Activated CD8-positive, alpha-beta T cell treated with anti-CD3 and anti-CD28 coated beads, Interleukin-2, amount 10 ng/mL, durations not matched to agents 7 days and 5 days (primary cell): Measurements from ENCODE around the gene KEAP1. TPM values are rescaled to one million over a fixed set of nuclear protein-coding genes. Genes with fewer than 3 reads are reported as not detected.

Experiments used
- ATAC-seq: fragments of 150-1000 bp; cut with Tn5 transposase; one replicate; pipeline ENCODE4 v1.10.0; 2021; ENCODE audit warnings: moderate library complexity
- CTCF ChIA-PET: fragments of 350-600 bp; sonication (Branson Sonifier 250); formaldehyde crosslinking; loops from one replicate; lab custom pipeline; 2021; ENCODE audit warnings: antibody characterized with exemption; lab: Charles Lee
- POLR2A ChIA-PET: fragments of 350-600 bp; sonication (Branson Sonifier 250); formaldehyde crosslinking; loops from one replicate; lab custom pipeline; 2021; ENCODE audit warnings: antibody characterized with exemption; lab: Charles Lee
- DNase-seq: peaks from one replicate; pipeline ENCODE4 v3.0.0-alpha.2; 2020
- H3K27ac Mint-ChIP-seq: one replicate; pipeline ENCODE4 v1.8.0; 2021; ENCODE audit warnings: mild to moderate bottlenecking, mixed read lengths
- H3K27me3 Mint-ChIP-seq: one replicate; pipeline ENCODE4 v1.8.0; 2021; ENCODE audit warnings: low read depth, mixed read lengths
- H3K36me3 Mint-ChIP-seq: one replicate; pipeline ENCODE4 v1.8.0; 2021; ENCODE audit warnings: low read depth, mixed read lengths
- H3K4me1 Mint-ChIP-seq: one replicate; pipeline ENCODE4 v1.8.0; 2021; ENCODE audit warnings: low read depth, mixed read lengths
- H3K4me3 Mint-ChIP-seq: one replicate; pipeline ENCODE4 v1.8.0; 2021; ENCODE audit warnings: mild to moderate bottlenecking, mixed read lengths
- H3K9me3 Mint-ChIP-seq: one replicate; pipeline ENCODE4 v1.8.0; 2022; ENCODE audit warnings: mixed read lengths; ENCODE audit not compliant: insufficient read depth
- microRNA-seq: library from miRNA; unstranded; fragments of <30 nt; microRNA quantifications from one replicate; pipeline ENCODE4 v1.2.0, GENCODE V29; 2022
- total RNA-seq, 2 experiments: library from RNA; stranded (reverse); gene quantifications; one replicate each; pipeline ENCODE4 v1.2.3, GENCODE V29; 2021

The KEAP1 gene
- total RNA-seq, 2 experiments from 2014 or later: 89.4 to 92.1 TPM

- ChIA-PET CTCF (no interaction called here), POLR2A (interaction anchor here (0.6 kb wide), 1 partner anchor 31 kb away, joined by 3 read pairs; no protein-coding TSS in a partner anchor)
- ATAC-seq: no peak
- Mint-ChIP-seq H3K9me3 (no peaks in the 10 kb centered on the region), H3K27ac (no peak overlapping the region), H3K27me3 (no peaks in the 10 kb centered on the region), H3K4me3 (no peak overlapping the region), H3K4me1 (peaks cover 9% of the 10 kb centered on the region), H3K36me3 (peaks cover 19% of the 10 kb centered on the region)
- no peak for DNase-seq
These were observed 60.5 kb downstream of the KEAP1 start for GRCh38 chr19:10442698-10443097.

- POLR2A ChIA-PET: no interaction called here
These were observed 63.6 kb downstream of the KEAP1 start for GRCh38 chr19:10439588-10439987.

More at GRCh38 chr19:10439588-10439987, 63.6 kb downstream of the KEAP1 start:
- Mint-ChIP-seq H3K9me3 (no peaks in the 10 kb centered on the region), H3K27me3 (no peaks in the 10 kb centered on the region), H3K27ac (no peak overlapping the region), H3K4me1 (peaks cover 21% of the 10 kb centered on the region), H3K36me3 (peaks cover 8% of the 10 kb centered on the region), H3K4me3 (no peak overlapping the region)
- DNase-seq (no peak), ATAC-seq (no peak)
- CTCF ChIA-PET: no interaction called here

Small RNA genes within 50 kb of the gene (microRNA-seq; reads per million reads assigned to microRNA genes)
- not detected for gene MIR1238

Other genes with a start within 250 kb of the KEAP1 start
- 10 to 100 TPM; 10.7 to 11.1 TPM for gene ICAM1, start 232.2 kb downstream of the KEAP1 start, total RNA-seq
- 1 to 10 TPM in 1 of 2 experiments, under 1 TPM in 1; 0.99 to 1.1 TPM for gene ICAM4, start 216.4 kb downstream of the KEAP1 start, total RNA-seq
- gene ICAM5, start 213.4 kb downstream of the KEAP1 start, total RNA-seq: under 1 TPM; 0.29 to 0.57 TPM
- gene ZGLP1, start 193.5 kb downstream of the KEAP1 start, total RNA-seq: 1 to 10 TPM; 3.4 to 3.8 TPM
- 1 to 10 TPM; 8.2 to 9.4 TPM for gene FDX2, start 187.3 kb downstream of the KEAP1 start, total RNA-seq
- gene RAVER1, start 169.8 kb downstream of the KEAP1 start, total RNA-seq: 10 to 100 TPM; 79.8 to 91.7 TPM
- 100 to 1,000 TPM; 194 to 202 TPM for gene ICAM3, start 163.7 kb downstream of the KEAP1 start, total RNA-seq
- 100 to 1,000 TPM; 216 to 240 TPM for gene TYK2, start 122.8 kb downstream of the KEAP1 start, total RNA-seq
- gene CDC37, start 99.8 kb downstream of the KEAP1 start, total RNA-seq: 100 to 1,000 TPM; 264 to 288 TPM
- 10 to 100 TPM; 54.2 to 56.0 TPM for gene PDE4A, start 82.8 kb downstream of the KEAP1 start, total RNA-seq
- gene S1PR5, start 14.1 kb upstream of the KEAP1 start, total RNA-seq: under 1 TPM; 0.89 to 0.95 TPM
- gene ATG4D, start 40.5 kb upstream of the KEAP1 start, total RNA-seq: 10 to 100 TPM; 46.1 to 46.9 TPM
- gene KRI1, start 62.7 kb upstream of the KEAP1 start, total RNA-seq: 10 to 100 TPM; 64.0 to 72.8 TPM
- 10 to 100 TPM; 86.0 to 88.7 TPM for gene CDKN2D, start 65.6 kb upstream of the KEAP1 start, total RNA-seq
- not detected for gene AP1M2, start 84.0 kb upstream of the KEAP1 start, total RNA-seq
- 100 to 1,000 TPM; 112 to 121 TPM for gene SLC44A2, start 122.2 kb upstream of the KEAP1 start, total RNA-seq
- gene ILF3, start 151.0 kb upstream of the KEAP1 start, total RNA-seq: 100 to 1,000 TPM; 407 to 408 TPM
- gene QTRT1, start 198.1 kb upstream of the KEAP1 start, total RNA-seq: 10 to 100 TPM; 36.5 to 36.6 TPM
- gene DNM2, start 214.7 kb upstream of the KEAP1 start, total RNA-seq: 100 to 1,000 TPM; 239 to 240 TPM